OCI-LY7 (cell line): ENCODE results near the gene PPIL3.

ENCODE experiments used
- CTCF ChIP-seq: fragments of 200-600 bp; sonication (generic); conservative IDR thresholded peaks from 2 replicates; pipeline ENCODE4 v1.5.1; 2014; ENCODE audit warnings: mild to moderate bottlenecking, antibody characterized with exemption, low read length, moderate library complexity, mixed read lengths
- EZH2phosphoT487 ChIP-seq: fragments of 200-600 bp; sonication (generic); IDR thresholded peaks from 2 replicates; pipeline ENCODE4 v1.6.1; 2018; ENCODE audit warnings: low read depth, borderline replicate concordance, mild to moderate bottlenecking, mixed run types, antibody characterized with exemption, low read length, moderate library complexity, mixed read lengths

- no peak for TF ChIP-seq CTCF
- TF ChIP-seq EZH2phosphoT487, result no peak
These were observed 60.8 kb downstream of the PPIL3 start for GRCh38 chr2:200828104-200828503.
